Stomach (tissue), 9 donors: Measurements from ENCODE around the gene CACNA2D3. TPM values are rescaled to one million over a fixed set of nuclear protein-coding genes. Genes with fewer than 3 reads are reported as not detected.
"Not testable (repeated sequence)": the region's sequence is repeated elsewhere in the genome, so short reads cannot be mapped to it uniquely, and the experiment has no call there.

ENCODE experiments used
- DNase-seq, 2 donors: peaks; one replicate each; pipeline versions ENCODE4 v3.0.0 to v3.0.0-alpha.2; 2013 to 2019
- H3K27ac ChIP-seq, 5 donors: fragments of 200-600 bp in 4 of 5; sonication (generic) in 4 of 5; one replicate each; pipeline ENCODE4 v1.5.1; 2013 to 2019; ENCODE audit warnings: mild to moderate bottlenecking in 1 of 5, moderate library complexity in 1 of 5
- H3K27me3 ChIP-seq, 3 donors: fragments of 200-600 bp; sonication (generic); one replicate each; pipeline ENCODE4 v1.5.1; 2017 to 2019; ENCODE audit warnings: mixed run types in 1 of 3
- H3K36me3 ChIP-seq, 4 donors: fragments of 200-600 bp; sonication (generic); 1 replicate in 3 of 4; 2 replicates in 1 of 4; pipeline ENCODE4 v1.5.1; 2016 to 2019
- H3K4me1 ChIP-seq, 4 donors: fragments of 200-600 bp; sonication (generic); one replicate each; pipeline ENCODE4 v1.5.1; 2016 to 2019
- H3K4me3 ChIP-seq, 4 donors: fragments of 200-600 bp; sonication (generic) in 3 of 4; one replicate each; pipeline ENCODE4 v1.5.1; 2016 to 2019; ENCODE audit warnings: mild to moderate bottlenecking in 1 of 4
- H3K9me3 ChIP-seq, 4 donors: fragments of 200-600 bp; sonication (generic); one replicate each; pipeline ENCODE4 v1.5.1; 2016 to 2019
- EP300 ChIP-seq: sonication (generic); formaldehyde crosslinking; IDR thresholded peaks from one replicate; pipeline ENCODE4 v1.6.1; 2017; ENCODE audit warnings: antibody characterized with exemption
- POLR2A ChIP-seq, 4 donors: fragments of 450-650 bp; IDR thresholded peaks; one replicate each; pipeline ENCODE4 v1.6.1; 2016; ENCODE audit warnings: antibody characterized with exemption in 4 of 4, control low read depth in 2 of 4, mild to moderate bottlenecking in 1 of 4, moderate library complexity in 1 of 4
- POLR2AphosphoS5 ChIP-seq, 3 donors: sonication (generic); formaldehyde crosslinking; IDR thresholded peaks; one replicate each; pipeline ENCODE4 v1.6.1; 2016; ENCODE audit warnings: antibody characterized with exemption in 3 of 3
- WGBS, 5 donors: extraction: QIAGEN DNeasy Blood & Tissue Kit in 3 of 5; methylation state at CpG; one replicate each; pipeline versions ENCODE4 v1.1.5 to v1.1.7; 2013 to 2018; 5-methylcytosine and 5-hydroxymethylcytosine counted together
- intact Hi-C: fragments of 100-400 bp; cut with DNase I; formaldehyde crosslinking; loops from one replicate; pipeline ENCODE4 v1.15.1; 2023; ENCODE audit warnings: low total_unique reads
- polyA plus RNA-seq, 3 donors: library from polyadenylated mRNA; stranded (reverse); fragments of 200-250 nt; gene quantifications; one replicate each; pipeline ENCODE4 v1.2.3, GENCODE V29; 2013
- total RNA-seq, 5 donors: library from RNA; depleted of rRNA; stranded (reverse); fragments of >200 nt; gene quantifications; one replicate each; pipeline versions ENCODE4 v1.1.0 to v1.2.3, GENCODE V29; 2014 to 2016
- TF ChIP-seq, protein P1 (sequence below), 7 experiments: fragments of 450-650 bp in 4 of 7; fragments of 200-600 bp in 3 of 7; sonication (generic) in 3 of 7; IDR thresholded peaks; one replicate each; pipeline ENCODE4 v1.5.1; 2016 to 2019; ENCODE audit warnings: antibody characterized with exemption in 7 of 7, control low read depth in 2 of 7, mild to moderate bottlenecking in 1 of 7
- donor health status: healthy with polysubstance abuse.
- donor health status: Bipolar disorder and iron deficiency.
- donor health status: healthy.

The CACNA2D3 gene
- total and polyA plus RNA-seq, 8 donors: 0.56 to 54.0 (median 2.9) TPM; not detected in 1

DNA sequence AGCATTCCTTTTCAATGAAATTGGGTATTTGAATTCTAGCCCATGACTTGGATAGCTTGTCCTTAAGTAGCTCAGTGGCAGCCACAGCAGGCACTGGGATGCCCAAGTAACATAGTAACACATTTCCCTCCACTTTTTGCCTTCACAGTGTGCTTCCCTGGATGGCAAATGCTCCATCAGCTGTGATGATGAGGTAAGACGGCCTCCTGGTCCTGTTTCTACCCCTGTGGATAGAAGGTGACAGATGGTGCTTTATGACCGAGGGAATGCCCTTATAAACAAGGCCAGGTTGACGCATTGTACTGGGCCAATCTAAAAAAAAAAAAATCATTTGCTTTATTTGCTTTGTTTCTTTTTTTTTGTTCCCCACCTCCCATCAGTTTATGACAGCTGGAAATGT is 847.3 kb downstream of the CACNA2D3 start:
- no peak overlapping the region for H3K4me3 ChIP-seq

DNA sequence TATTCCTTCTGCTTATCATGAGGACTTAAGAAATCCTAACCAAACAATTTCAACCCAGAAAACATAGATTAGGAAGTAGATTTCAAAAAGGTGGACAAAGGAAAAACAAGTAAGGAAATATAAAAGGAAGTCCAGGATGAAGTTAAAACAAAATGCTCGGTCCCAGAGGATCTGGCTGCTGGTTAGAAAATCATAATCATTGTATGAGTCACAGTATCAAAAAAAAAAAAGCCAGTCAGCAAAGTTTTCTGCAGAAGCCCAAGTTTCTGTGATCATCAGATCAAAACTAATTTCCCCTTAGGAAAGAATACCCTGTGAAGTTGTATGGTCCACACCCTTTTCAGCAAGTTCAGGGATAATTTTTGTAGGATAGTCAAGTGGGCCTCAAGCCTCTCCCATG is 848.5 kb downstream of the CACNA2D3 start:
- intact Hi-C loops: no loop called here
- DNase-seq: no peak

More for the DNA sequence above, 847.3 kb downstream of the CACNA2D3 start:
- DNase-seq: no peak
- TF ChIP-seq POLR2A (IDR thresholded peaks at IDR 0.05) (no peak), EP300 (no peak), POLR2AphosphoS5 (IDR thresholded peaks at IDR 0.05) (no peak)
- TF ChIP-seq, protein P1, sequence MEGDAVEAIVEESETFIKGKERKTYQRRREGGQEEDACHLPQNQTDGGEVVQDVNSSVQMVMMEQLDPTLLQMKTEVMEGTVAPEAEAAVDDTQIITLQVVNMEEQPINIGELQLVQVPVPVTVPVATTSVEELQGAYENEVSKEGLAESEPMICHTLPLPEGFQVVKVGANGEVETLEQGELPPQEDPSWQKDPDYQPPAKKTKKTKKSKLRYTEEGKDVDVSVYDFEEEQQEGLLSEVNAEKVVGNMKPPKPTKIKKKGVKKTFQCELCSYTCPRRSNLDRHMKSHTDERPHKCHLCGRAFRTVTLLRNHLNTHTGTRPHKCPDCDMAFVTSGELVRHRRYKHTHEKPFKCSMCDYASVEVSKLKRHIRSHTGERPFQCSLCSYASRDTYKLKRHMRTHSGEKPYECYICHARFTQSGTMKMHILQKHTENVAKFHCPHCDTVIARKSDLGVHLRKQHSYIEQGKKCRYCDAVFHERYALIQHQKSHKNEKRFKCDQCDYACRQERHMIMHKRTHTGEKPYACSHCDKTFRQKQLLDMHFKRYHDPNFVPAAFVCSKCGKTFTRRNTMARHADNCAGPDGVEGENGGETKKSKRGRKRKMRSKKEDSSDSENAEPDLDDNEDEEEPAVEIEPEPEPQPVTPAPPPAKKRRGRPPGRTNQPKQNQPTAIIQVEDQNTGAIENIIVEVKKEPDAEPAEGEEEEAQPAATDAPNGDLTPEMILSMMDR (IDR thresholded peaks at IDR 0.05): no peak
- H3K27ac ChIP-seq: no peak overlapping the region
- no peaks in the 10 kb centered on the region for H3K9me3 ChIP-seq
- WGBS, 5 donors: 83 to 91% (median 85%) methylated on average over 3 of the region's 3 CpGs
- H3K27me3 ChIP-seq: no peaks in the 10 kb centered on the region
- intact Hi-C loops: no loop called here
- no peaks in the 10 kb centered on the region for H3K36me3 ChIP-seq
- H3K4me1 ChIP-seq: peaks cover 0 to 6% (median 2%) of the 10 kb centered on the region in 4 donors

DNA sequence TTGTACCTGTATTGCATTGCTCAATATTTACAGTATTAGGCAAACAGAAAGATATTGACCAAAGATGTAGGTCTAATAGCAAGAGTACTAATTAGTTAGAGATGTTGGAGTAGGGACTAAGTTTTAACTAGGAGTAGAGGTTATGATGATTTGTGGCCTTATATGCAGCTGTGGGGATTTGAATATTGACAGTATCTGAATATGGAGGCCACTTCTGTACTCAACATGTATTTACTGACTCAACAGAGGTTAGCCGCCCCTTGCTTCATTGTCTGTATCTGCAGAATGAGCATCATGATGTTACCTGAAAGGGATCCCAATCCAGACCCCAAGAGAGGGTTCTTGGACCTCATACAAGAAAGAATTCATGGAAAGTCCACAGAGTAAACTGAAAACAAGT is 855.1 kb downstream of the CACNA2D3 start:
- DNase-seq: no peak
- Histone ChIP-seq H3K4me3 (no peak overlapping the region), H3K36me3 (no peaks in the 10 kb centered on the region), H3K27me3 (no peaks in the 10 kb centered on the region), H3K4me1 (no peaks in the 10 kb centered on the region), H3K9me3 (no peaks in the 10 kb centered on the region), H3K27ac (no peak overlapping the region)
- intact Hi-C loops: no loop called here
- TF ChIP-seq POLR2AphosphoS5 (IDR thresholded peaks at IDR 0.05) (no peak), POLR2A (IDR thresholded peaks at IDR 0.05) (no peak), EP300 (no peak)
- TF ChIP-seq, protein P1 (IDR thresholded peaks at IDR 0.05): no peak
- WGBS, 5 donors: 71 to 93% (median 82%) methylated on average over 1 of the region's 1 CpG

More for the DNA sequence above, 848.5 kb downstream of the CACNA2D3 start:
- WGBS, 5 donors: 8 to 35% (median 26%) methylated on average over 1 of the region's 1 CpG
- Histone ChIP-seq H3K4me1 (peaks cover 0 to 6% (median 2%) of the 10 kb centered on the region in 4 donors), H3K9me3 (no peaks in the 10 kb centered on the region), H3K36me3 (no peaks in the 10 kb centered on the region), H3K27me3 (no peaks in the 10 kb centered on the region), H3K27ac (no peak overlapping the region), H3K4me3 (no peak overlapping the region)
- no peak for TF ChIP-seq POLR2A (IDR thresholded peaks at IDR 0.05)
- no peak for TF ChIP-seq EP300

DNA sequence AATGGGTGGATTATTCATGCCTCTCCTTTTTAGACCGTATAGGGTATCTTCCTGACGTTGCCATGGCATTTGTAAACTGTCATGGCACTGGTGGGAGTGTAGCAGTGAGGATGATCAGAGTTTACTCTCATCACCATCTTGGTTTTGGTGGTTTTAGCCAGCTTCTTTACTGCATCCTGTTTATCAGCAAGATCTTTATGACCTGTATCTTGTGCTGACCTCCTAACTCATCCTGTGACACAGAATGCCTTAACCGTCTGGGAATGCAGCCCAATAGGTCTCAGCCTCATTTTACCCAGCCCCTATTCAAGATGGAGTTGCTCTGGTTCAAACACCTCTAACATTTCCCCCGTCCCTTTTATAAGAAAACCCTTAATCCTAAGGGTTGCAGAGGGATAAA is 855.6 kb downstream of the CACNA2D3 start:
- not testable (repeated sequence) for H3K9me3 ChIP-seq

DNA sequence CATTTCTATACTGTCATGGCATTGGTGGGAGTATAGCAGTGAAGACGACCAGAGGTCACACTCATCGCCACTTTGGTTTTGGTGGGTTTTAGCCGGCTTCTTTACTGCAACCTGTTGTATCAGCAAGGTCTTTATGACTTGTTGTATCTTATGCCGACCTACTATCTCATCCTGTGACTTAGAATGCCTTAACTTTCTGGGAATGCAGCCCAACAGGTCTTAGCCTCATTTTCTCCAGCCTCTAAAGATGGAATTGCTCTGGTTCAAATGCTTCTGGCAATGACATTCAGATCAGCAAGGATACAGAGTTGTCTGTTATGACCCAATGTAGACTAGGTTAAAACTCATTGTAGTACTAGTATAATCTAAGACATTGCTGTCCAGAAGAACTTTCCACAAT is 860.5 kb downstream of the CACNA2D3 start:
- Histone ChIP-seq H3K9me3 (no peaks in the 10 kb centered on the region), H3K27me3 (no peaks in the 10 kb centered on the region), H3K36me3 (no peaks in the 10 kb centered on the region), H3K27ac (no peak overlapping the region), H3K4me1 (no peaks in the 10 kb centered on the region), H3K4me3 (no peak overlapping the region)
- intact Hi-C loops: no loop called here
- no peak for DNase-seq
- 80 to 92% (median 86%) methylated on average over 4 of the region's 4 CpGs for WGBS, 5 donors
- no peak for TF ChIP-seq POLR2A (IDR thresholded peaks at IDR 0.05)
- TF ChIP-seq EP300: no peak
- no peak for TF ChIP-seq POLR2AphosphoS5 (IDR thresholded peaks at IDR 0.05)
- TF ChIP-seq, protein P1 (IDR thresholded peaks at IDR 0.05): no peak

More for the DNA sequence above, 855.6 kb downstream of the CACNA2D3 start:
- DNase-seq, H3K36me3 ChIP-seq, H3K4me1 ChIP-seq, intact Hi-C loops, H3K4me3 ChIP-seq, H3K27me3 ChIP-seq, H3K27ac ChIP-seq: not testable (repeated sequence)
- 60 to 82% (median 68%) methylated on average over 4 of the region's 4 CpGs for WGBS, 5 donors
